Uterus (tissue), 2 donors: ENCODE measurements around the gene COL28A1.

Experiments
- POLR2A ChIP-seq, 2 donors: fragments of 450-650 bp; IDR thresholded peaks; one replicate each; pipeline ENCODE4 v1.6.1; 2016; ENCODE audit warnings: antibody characterized with exemption in 2 of 2, mild to moderate bottlenecking in 1 of 2, moderate library complexity in 1 of 2
- TF ChIP-seq, protein P1 (sequence below), 4 experiments: fragments of 200-600 bp in 2 of 4; fragments of 450-650 bp in 2 of 4; sonication (generic) in 2 of 4; IDR thresholded peaks; one replicate each; pipeline ENCODE4 v1.5.1; 2016 to 2019; ENCODE audit warnings: antibody characterized with exemption in 4 of 4, mild to moderate bottlenecking in 2 of 4, moderate library complexity in 1 of 4

DNA sequence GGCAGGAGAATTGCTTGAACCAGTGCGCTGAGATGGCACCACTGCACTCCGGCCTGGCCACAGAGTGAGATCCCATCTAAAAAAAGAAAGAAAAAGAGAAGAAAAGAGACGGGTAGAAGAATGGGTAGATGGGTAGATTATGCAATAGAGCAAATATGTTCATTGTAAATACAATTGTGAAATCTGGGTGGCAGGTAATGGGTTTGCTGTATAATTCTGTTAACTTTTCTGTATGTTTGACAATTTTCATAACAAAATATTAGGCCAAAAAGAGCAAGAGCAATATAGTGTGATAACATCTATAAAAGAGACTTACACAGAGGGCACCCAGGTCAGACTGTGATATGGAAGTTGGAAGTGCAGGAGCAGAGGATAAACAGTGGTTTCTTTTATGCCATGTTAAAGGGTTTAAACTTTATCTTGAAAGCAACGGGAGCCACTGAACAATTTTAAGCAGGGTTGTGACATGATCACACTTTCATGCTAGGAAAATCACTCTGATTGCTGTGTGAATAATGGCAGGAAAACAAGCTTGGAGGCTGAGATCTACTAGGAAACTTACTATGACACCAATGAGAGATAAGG lies 6.7 kb upstream of the COL28A1 start:
- TF ChIP-seq POLR2A (IDR thresholded peaks at IDR 0.05) = no peak
- TF ChIP-seq, protein P1, sequence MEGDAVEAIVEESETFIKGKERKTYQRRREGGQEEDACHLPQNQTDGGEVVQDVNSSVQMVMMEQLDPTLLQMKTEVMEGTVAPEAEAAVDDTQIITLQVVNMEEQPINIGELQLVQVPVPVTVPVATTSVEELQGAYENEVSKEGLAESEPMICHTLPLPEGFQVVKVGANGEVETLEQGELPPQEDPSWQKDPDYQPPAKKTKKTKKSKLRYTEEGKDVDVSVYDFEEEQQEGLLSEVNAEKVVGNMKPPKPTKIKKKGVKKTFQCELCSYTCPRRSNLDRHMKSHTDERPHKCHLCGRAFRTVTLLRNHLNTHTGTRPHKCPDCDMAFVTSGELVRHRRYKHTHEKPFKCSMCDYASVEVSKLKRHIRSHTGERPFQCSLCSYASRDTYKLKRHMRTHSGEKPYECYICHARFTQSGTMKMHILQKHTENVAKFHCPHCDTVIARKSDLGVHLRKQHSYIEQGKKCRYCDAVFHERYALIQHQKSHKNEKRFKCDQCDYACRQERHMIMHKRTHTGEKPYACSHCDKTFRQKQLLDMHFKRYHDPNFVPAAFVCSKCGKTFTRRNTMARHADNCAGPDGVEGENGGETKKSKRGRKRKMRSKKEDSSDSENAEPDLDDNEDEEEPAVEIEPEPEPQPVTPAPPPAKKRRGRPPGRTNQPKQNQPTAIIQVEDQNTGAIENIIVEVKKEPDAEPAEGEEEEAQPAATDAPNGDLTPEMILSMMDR (IDR thresholded peaks at IDR 0.05) = no peak
